SK-N-SH treated with all-trans-retinoic acid at 6 μM for 48 hours (cell line): ENCODE results near the gene LRRK1.
A peak's percentile ranks its signal among the peaks of the same experiment; 100 is the strongest.

Experiments
- ATAC-seq: fragments of 200-7000 bp; cut with Tn5 transposase; 3 replicates; pipeline ENCODE4 v1.9.1; 2020; ENCODE audit warnings: mild to moderate bottlenecking, moderate library complexity
- CREB5 ChIP-seq: fragments of 250-450 bp; sonication (Bioruptor Pico); IDR thresholded peaks from 2 replicates; pipeline ENCODE4 v1.5.1; 2020; ENCODE audit warnings: low read depth, mild to moderate bottlenecking, moderate library complexity
- CSDC2 ChIP-seq: fragments of 250-450 bp; sonication (Bioruptor Pico); IDR thresholded peaks from 2 replicates; pipeline ENCODE4 v1.5.0; 2020; ENCODE audit warnings: mild to moderate bottlenecking, moderate library complexity
- CSRNP3 ChIP-seq: fragments of 250-450 bp; sonication (Bioruptor Pico); IDR thresholded peaks from 2 replicates; pipeline ENCODE4 v1.5.1; 2021; ENCODE audit warnings: mild to moderate bottlenecking, moderate library complexity
- ESRRG ChIP-seq: fragments of 250-450 bp; sonication (Bioruptor Pico); IDR thresholded peaks from 2 replicates; pipeline ENCODE4 v1.6.1; 2021; ENCODE audit warnings: mild to moderate bottlenecking
- ISL1 ChIP-seq: fragments of 250-450 bp; sonication (Bioruptor Pico); IDR thresholded peaks from 2 replicates; pipeline ENCODE4 v2.1.2; 2022; ENCODE audit warnings: mild to moderate bottlenecking, moderate library complexity
- OSR1 ChIP-seq: fragments of 250-450 bp; sonication (Bioruptor Pico); IDR thresholded peaks from 2 replicates; pipeline ENCODE4 v1.8.0; 2022; ENCODE audit warnings: moderate library complexity, mild to moderate bottlenecking, inconsistent platforms
- PATZ1 ChIP-seq: fragments of 250-450 bp; sonication (Bioruptor Pico); IDR thresholded peaks from 2 replicates; pipeline ENCODE4 v1.8.0; 2020; ENCODE audit warnings: mild to moderate bottlenecking, moderate library complexity, borderline replicate concordance
- POU6F1 ChIP-seq: fragments of 250-450 bp; sonication (Bioruptor Pico); IDR thresholded peaks from 2 replicates; pipeline ENCODE4 v1.8.0; 2021; ENCODE audit warnings: low read depth, mild to moderate bottlenecking, moderate library complexity, borderline replicate concordance
- PPARA ChIP-seq: fragments of 250-450 bp; sonication (Bioruptor Pico); IDR thresholded peaks from 2 replicates; pipeline ENCODE4 v1.5.0; 2020; ENCODE audit warnings: mild to moderate bottlenecking, borderline replicate concordance
- RARB ChIP-seq: fragments of 250-450 bp; sonication (Bioruptor Pico); IDR thresholded peaks from 2 replicates; pipeline ENCODE4 v1.8.0; 2021; ENCODE audit warnings: mild to moderate bottlenecking, moderate library complexity
- SNAI2 ChIP-seq: fragments of 250-450 bp; sonication (Bioruptor Pico); IDR thresholded peaks from 2 replicates; pipeline ENCODE4 v1.5.0; 2020; ENCODE audit warnings: mild to moderate bottlenecking, moderate library complexity
- TCF4 ChIP-seq: fragments of 250-450 bp; sonication (Bioruptor Pico); IDR thresholded peaks from 2 replicates; pipeline ENCODE4 v1.8.0; 2021; ENCODE audit warnings: mild to moderate bottlenecking, moderate library complexity, borderline replicate concordance
- TOX ChIP-seq: fragments of 250-450 bp; sonication (Bioruptor Pico); IDR thresholded peaks from 2 replicates; pipeline ENCODE4 v1.8.0; 2021; ENCODE audit warnings: mild to moderate bottlenecking, moderate library complexity, borderline replicate concordance
- TSHZ2 ChIP-seq: fragments of 250-450 bp; sonication (Bioruptor Pico); IDR thresholded peaks from 2 replicates; pipeline ENCODE4 v1.5.0; 2020; ENCODE audit warnings: mild to moderate bottlenecking, moderate library complexity
- ZFP3 ChIP-seq: fragments of 250-450 bp; sonication (Bioruptor Pico); IDR thresholded peaks from 2 replicates; pipeline ENCODE4 v1.5.0; 2020; ENCODE audit warnings: mild to moderate bottlenecking, moderate library complexity
- ZNF565 ChIP-seq: fragments of 450-650 bp; formaldehyde crosslinking; conservative IDR thresholded peaks from 2 replicates; pipeline ENCODE4 v1.5.0; 2020; ENCODE audit warnings: low read depth, mild to moderate bottlenecking, moderate library complexity
- ZNF70 ChIP-seq: fragments of 450-650 bp; formaldehyde crosslinking; IDR thresholded peaks from 2 replicates; pipeline ENCODE4 v1.5.0; 2020; ENCODE audit warnings: mild to moderate bottlenecking, moderate library complexity
- ZNF8 ChIP-seq: fragments of 450-650 bp; formaldehyde crosslinking; IDR thresholded peaks from 2 replicates; pipeline ENCODE4 v1.5.0; 2020; ENCODE audit warnings: mild to moderate bottlenecking, moderate library complexity

Gene LRRK1

GRCh38 chr15:101089579-101090427, 170.6 kb downstream of the LRRK1 start:
- ATAC-seq = no peak
- TF ChIP-seq CREB5 (CRISPR knock-in tag) (no peak), TCF4 (CRISPR knock-in tag) (no peak), OSR1 (CRISPR knock-in tag) (no peak)
- TF ChIP-seq, all 23 proteins: peak for 0

GRCh38 chr15:101090428-101090790, 171.3 kb downstream of the LRRK1 start:
- no peak for ATAC-seq

GRCh38 chr15:101091080-101092017, 172.2 kb downstream of the LRRK1 start:
- ATAC-seq = no peak
- no peak for TF ChIP-seq TSHZ2
- TF ChIP-seq TCF4 (CRISPR knock-in tag) = no peak
- no peak for TF ChIP-seq ZNF70
- TF ChIP-seq POU6F1 (CRISPR knock-in tag) = no peak
- TF ChIP-seq ISL1 = no peak
- no peak for TF ChIP-seq SNAI2 (CRISPR knock-in tag)
- TF ChIP-seq ESRRG (CRISPR knock-in tag) = no peak
- no peak for TF ChIP-seq PPARA (CRISPR knock-in tag)
- TF ChIP-seq RARB (CRISPR knock-in tag) = no peak
- no peak for TF ChIP-seq ZNF565 (CRISPR knock-in tag)
- no peak for TF ChIP-seq CSDC2 (CRISPR knock-in tag)

More at GRCh38 chr15:101090428-101090790, 171.3 kb downstream of the LRRK1 start:
- no peak for TF ChIP-seq ZFP3 (CRISPR knock-in tag)
- peak; percentile 78; the same call in 1 of the 2 replicates for TF ChIP-seq ZNF565 (CRISPR knock-in tag)
- no peak for TF ChIP-seq POU6F1 (CRISPR knock-in tag)

- no peak for ATAC-seq
- TF ChIP-seq PATZ1 (CRISPR knock-in tag) (no peak), ZNF8 (CRISPR knock-in tag) (no peak), RARB (CRISPR knock-in tag) (no peak), ZFP3 (CRISPR knock-in tag) (no peak), CREB5 (CRISPR knock-in tag) (no peak), CSRNP3 (CRISPR knock-in tag) (no peak), TOX (CRISPR knock-in tag) (no peak)
These were observed 173.2 kb downstream of the LRRK1 start for GRCh38 chr15:101092156-101092866.
